C4-2B (cell line): Measurements from ENCODE around the gene KRT17.

Experiments used
- ZFX ChIP-seq: fragments of 450-650 bp; IDR thresholded peaks from 2 replicates; pipeline ENCODE4 v1.6.1; 2017
- TF ChIP-seq, protein P1 (sequence below): fragments of 450-650 bp; conservative IDR thresholded peaks from 2 replicates; pipeline ENCODE4 v1.5.1; 2017; ENCODE audit warnings: mild to moderate bottlenecking

- TF ChIP-seq, protein P1, sequence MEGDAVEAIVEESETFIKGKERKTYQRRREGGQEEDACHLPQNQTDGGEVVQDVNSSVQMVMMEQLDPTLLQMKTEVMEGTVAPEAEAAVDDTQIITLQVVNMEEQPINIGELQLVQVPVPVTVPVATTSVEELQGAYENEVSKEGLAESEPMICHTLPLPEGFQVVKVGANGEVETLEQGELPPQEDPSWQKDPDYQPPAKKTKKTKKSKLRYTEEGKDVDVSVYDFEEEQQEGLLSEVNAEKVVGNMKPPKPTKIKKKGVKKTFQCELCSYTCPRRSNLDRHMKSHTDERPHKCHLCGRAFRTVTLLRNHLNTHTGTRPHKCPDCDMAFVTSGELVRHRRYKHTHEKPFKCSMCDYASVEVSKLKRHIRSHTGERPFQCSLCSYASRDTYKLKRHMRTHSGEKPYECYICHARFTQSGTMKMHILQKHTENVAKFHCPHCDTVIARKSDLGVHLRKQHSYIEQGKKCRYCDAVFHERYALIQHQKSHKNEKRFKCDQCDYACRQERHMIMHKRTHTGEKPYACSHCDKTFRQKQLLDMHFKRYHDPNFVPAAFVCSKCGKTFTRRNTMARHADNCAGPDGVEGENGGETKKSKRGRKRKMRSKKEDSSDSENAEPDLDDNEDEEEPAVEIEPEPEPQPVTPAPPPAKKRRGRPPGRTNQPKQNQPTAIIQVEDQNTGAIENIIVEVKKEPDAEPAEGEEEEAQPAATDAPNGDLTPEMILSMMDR = no peak
- TF ChIP-seq ZFX = no peak
Measured at GRCh38 chr17:41575336-41575735, 49.0 kb downstream of the KRT17 start.
